Heart left ventricle (tissue), 13 donors: Measurements from ENCODE around the gene FKBP8.

Experiments used
- POLR2A ChIP-seq, 2 donors: fragments of 450-650 bp; IDR thresholded peaks; one replicate each; pipeline ENCODE4 v1.6.1; 2017; ENCODE audit warnings: antibody characterized with exemption in 2 of 2, mild to moderate bottlenecking in 2 of 2, moderate library complexity in 2 of 2
- TF ChIP-seq, protein P1 (sequence below), 12 donors: fragments of 200-600 bp; sonication (generic) in 4 of 12; IDR thresholded peaks; one replicate each; pipeline versions ENCODE4 v1.5.0 to v1.8.0; 2018 to 2022; ENCODE audit warnings: antibody characterized with exemption in 12 of 12, mild to moderate bottlenecking in 5 of 12
- donor health status: ischemic (EF 13 %, LVEDD 7.1; RV severe dilation, severe dysfunction).
- donor health status: DM: no; HTN: yes; CAD: no.
- donor health status: DM: no; HTN: no; CAD: no.
- donor health status: ischemic (EF 25% LVEDD 6.9; RV normal size, moderate dysfunction).
- donor health status: ischemic (EF 25% LVEDD 5.7; RV mildly dilated, moderate dysfunction).
- donor health status: ischemic (EF 35%, LVEDD 5.7; RV mildly dilated, moderate dysfunction).
- donor health status: nonischemic (EF 11% LVEDD 7.7; RV severe dilation, severe dysfunction).
- donor health status: DM: yes; HTN: yes; CAD: no.
- donor health status: PGD.
- donor health status: ischemic (EF 29% LVEDD 5.4; RV normal size, mild dysfunction).
- donor health status: nonischemic (EF 23%, LVEDD 6.1; RV moderate dilation, normal function).

DNA sequence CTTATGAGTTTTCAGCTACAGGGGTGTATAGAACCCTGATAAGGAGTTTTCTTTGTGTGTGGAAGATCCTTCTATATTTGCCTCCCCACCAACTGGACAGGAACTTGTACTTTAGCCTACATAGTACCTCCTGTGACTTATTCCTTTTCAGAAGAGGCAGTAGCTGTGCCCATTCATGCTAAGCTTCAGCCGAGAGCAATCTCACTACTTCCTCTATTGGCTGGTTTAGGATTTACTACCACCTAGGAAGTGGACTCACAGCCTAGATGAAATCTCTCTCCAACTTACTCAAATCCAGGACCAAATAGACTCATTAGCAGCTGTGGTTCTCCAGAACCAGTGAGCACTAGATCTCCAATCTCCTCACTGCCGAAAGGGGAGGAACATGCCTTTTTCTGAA lies 42.9 kb upstream of the FKBP8 start:
- TF ChIP-seq, protein P1, sequence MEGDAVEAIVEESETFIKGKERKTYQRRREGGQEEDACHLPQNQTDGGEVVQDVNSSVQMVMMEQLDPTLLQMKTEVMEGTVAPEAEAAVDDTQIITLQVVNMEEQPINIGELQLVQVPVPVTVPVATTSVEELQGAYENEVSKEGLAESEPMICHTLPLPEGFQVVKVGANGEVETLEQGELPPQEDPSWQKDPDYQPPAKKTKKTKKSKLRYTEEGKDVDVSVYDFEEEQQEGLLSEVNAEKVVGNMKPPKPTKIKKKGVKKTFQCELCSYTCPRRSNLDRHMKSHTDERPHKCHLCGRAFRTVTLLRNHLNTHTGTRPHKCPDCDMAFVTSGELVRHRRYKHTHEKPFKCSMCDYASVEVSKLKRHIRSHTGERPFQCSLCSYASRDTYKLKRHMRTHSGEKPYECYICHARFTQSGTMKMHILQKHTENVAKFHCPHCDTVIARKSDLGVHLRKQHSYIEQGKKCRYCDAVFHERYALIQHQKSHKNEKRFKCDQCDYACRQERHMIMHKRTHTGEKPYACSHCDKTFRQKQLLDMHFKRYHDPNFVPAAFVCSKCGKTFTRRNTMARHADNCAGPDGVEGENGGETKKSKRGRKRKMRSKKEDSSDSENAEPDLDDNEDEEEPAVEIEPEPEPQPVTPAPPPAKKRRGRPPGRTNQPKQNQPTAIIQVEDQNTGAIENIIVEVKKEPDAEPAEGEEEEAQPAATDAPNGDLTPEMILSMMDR (IDR thresholded peaks at IDR 0.05): no peak
- no peak for TF ChIP-seq POLR2A (IDR thresholded peaks at IDR 0.05)
